ENCODE measurements around the gene ANKRD7.
A peak's percentile ranks its signal among the peaks of the same experiment; 100 is the strongest.
"Not testable (repeated sequence)": the region's sequence is repeated elsewhere in the genome, so short reads cannot be mapped to it uniquely, and the experiment has no call there.

ANKRD7 gene

GRCh38 chr7:118232837-118233236, 8.3 kb downstream of the ANKRD7 start:
- DNase-seq (ENCODE audit: insufficient read length, low spot score) (no peak), FAIRE-seq (peak; percentile 70)
- TF ChIP-seq CTCF (IDR thresholded peaks at IDR 0.05; ENCODE audit: insufficient read depth, missing control alignments) = no peak

- no peak for DNase-seq (ENCODE audit: insufficient read length, low spot score)
- FAIRE-seq = no peak
- TF ChIP-seq CTCF (IDR thresholded peaks at IDR 0.05; ENCODE audit: insufficient read depth, missing control alignments) = no peak
Measured at GRCh38 chr7:118233799-118234198, 9.3 kb downstream of the ANKRD7 start.

GRCh38 chr7:118239014-118239413, 14.5 kb downstream of the ANKRD7 start:
- no peak for DNase-seq (ENCODE audit: insufficient read length, low spot score)
- TF ChIP-seq CTCF (IDR thresholded peaks at IDR 0.05; ENCODE audit: insufficient read depth, missing control alignments) = no peak
- FAIRE-seq = no peak

GRCh38 chr7:118240320-118240719, 15.8 kb downstream of the ANKRD7 start:
- not testable (repeated sequence) for DNase-seq (ENCODE audit: insufficient read length, low spot score); FAIRE-seq

- FAIRE-seq (no peak), DNase-seq (ENCODE audit: insufficient read length, low spot score) (no peak)
- TF ChIP-seq CTCF (IDR thresholded peaks at IDR 0.05; ENCODE audit: insufficient read depth, missing control alignments) = no peak
Measured at GRCh38 chr7:118243695-118244094, 19.2 kb downstream of the ANKRD7 start.

- FAIRE-seq (no peak), DNase-seq (ENCODE audit: insufficient read length, low spot score) (no peak)
- no peak for TF ChIP-seq CTCF (IDR thresholded peaks at IDR 0.05; ENCODE audit: insufficient read depth, missing control alignments)
Measured at GRCh38 chr7:118245267-118246040, 20.9 kb downstream of the ANKRD7 start.

- TF ChIP-seq CTCF (IDR thresholded peaks at IDR 0.05; ENCODE audit: insufficient read depth, missing control alignments) = peak; percentile 22
- DNase-seq (ENCODE audit: insufficient read length, low spot score) = no peak
- no peak for FAIRE-seq
Measured at GRCh38 chr7:118250860-118251494, 26.5 kb downstream of the ANKRD7 start.
